Measurements from ENCODE around the gene SAMMSON.

The SAMMSON gene

GRCh38 chr3:69963643-69964042 lies 35.9 kb upstream of the SAMMSON start:
- peaks cover 4% of the 10 kb centered on the region; the same call in 1 of the 2 replicates for H3K27me3 ChIP-seq (ENCODE audit: low read depth, low read length)
- H3K4me2 ChIP-seq (ENCODE audit: low read length) = no peak overlapping the region
- no peaks in the 10 kb centered on the region for H3K9me3 ChIP-seq (ENCODE audit: insufficient read depth, low read length)
- H3K4me1 ChIP-seq (ENCODE audit: low read length) = no peaks in the 10 kb centered on the region
- no peak overlapping the region for H3K4me3 ChIP-seq (ENCODE audit: low read length)
- H4K20me1 ChIP-seq (ENCODE audit: insufficient read depth, low read length) = no peaks in the 10 kb centered on the region
- TF ChIP-seq CTCF (IDR thresholded peaks at IDR 0.05; ENCODE audit: low read depth, low read length) = no peak
- no peak for TF ChIP-seq EZH2phosphoT487 (IDR thresholded peaks at IDR 0.05; ENCODE audit: low read depth)
- H3K36me3 ChIP-seq (replicated peaks; ENCODE audit: low read depth, low read length) = no peaks in the 10 kb centered on the region
- no peak overlapping the region for H2AFZ ChIP-seq (ENCODE audit: low read depth, low read length)
- H3K9ac ChIP-seq (ENCODE audit: low read length) = no peak overlapping the region
- no peak overlapping the region for H3K27ac ChIP-seq (ENCODE audit: low read length)
- H3K79me2 ChIP-seq (ENCODE audit: low read length) = no peaks in the 10 kb centered on the region

- no peak overlapping the region for H3K4me3 ChIP-seq (ENCODE audit: low read length)
- H3K36me3 ChIP-seq (replicated peaks; ENCODE audit: low read depth, low read length) = no peaks in the 10 kb centered on the region
- TF ChIP-seq EZH2phosphoT487 (IDR thresholded peaks at IDR 0.05; ENCODE audit: low read depth) (no peak), CTCF (IDR thresholded peaks at IDR 0.05; ENCODE audit: low read depth, low read length) (no peak)
- H3K27ac ChIP-seq (ENCODE audit: low read length) = no peak overlapping the region
- H3K9me3 ChIP-seq (ENCODE audit: insufficient read depth, low read length) = no peaks in the 10 kb centered on the region
- H3K27me3 ChIP-seq (ENCODE audit: low read depth, low read length) = no peaks in the 10 kb centered on the region
- H3K9ac ChIP-seq (ENCODE audit: low read length) = no peak overlapping the region
- no peaks in the 10 kb centered on the region for H3K4me1 ChIP-seq (ENCODE audit: low read length)
- no peak overlapping the region for H2AFZ ChIP-seq (ENCODE audit: low read depth, low read length)
- no peaks in the 10 kb centered on the region for H4K20me1 ChIP-seq (ENCODE audit: insufficient read depth, low read length)
- H3K79me2 ChIP-seq (ENCODE audit: low read length) = no peaks in the 10 kb centered on the region
- H3K4me2 ChIP-seq (ENCODE audit: low read length) = no peak overlapping the region
Observed at GRCh38 chr3:69967156-69967555, 32.4 kb upstream of the SAMMSON start.

- no peaks in the 10 kb centered on the region for H3K36me3 ChIP-seq (replicated peaks; ENCODE audit: low read depth, low read length)
- TF ChIP-seq CTCF (IDR thresholded peaks at IDR 0.05; ENCODE audit: low read depth, low read length) (no peak), EZH2phosphoT487 (IDR thresholded peaks at IDR 0.05; ENCODE audit: low read depth) (no peak)
- H3K9me3 ChIP-seq (ENCODE audit: insufficient read depth, low read length) = no peaks in the 10 kb centered on the region
- H3K27me3 ChIP-seq (ENCODE audit: low read depth, low read length) = no peaks in the 10 kb centered on the region
- H4K20me1 ChIP-seq (ENCODE audit: insufficient read depth, low read length) = no peaks in the 10 kb centered on the region
- H3K4me3 ChIP-seq (ENCODE audit: low read length) = no peak overlapping the region
- no peak overlapping the region for H3K27ac ChIP-seq (ENCODE audit: low read length)
- no peaks in the 10 kb centered on the region for H3K4me1 ChIP-seq (ENCODE audit: low read length)
- no peaks in the 10 kb centered on the region for H3K79me2 ChIP-seq (ENCODE audit: low read length)
- H3K4me2 ChIP-seq (ENCODE audit: low read length) = no peak overlapping the region
- H2AFZ ChIP-seq (ENCODE audit: low read depth, low read length) = no peak overlapping the region
- no peak overlapping the region for H3K9ac ChIP-seq (ENCODE audit: low read length)
Observed at GRCh38 chr3:69970827-69971226, 28.7 kb upstream of the SAMMSON start.

GRCh38 chr3:69972672-69973071 lies 26.9 kb upstream of the SAMMSON start:
- Histone ChIP-seq H3K4me1 (ENCODE audit: low read length) (no peaks in the 10 kb centered on the region), H3K36me3 (replicated peaks; ENCODE audit: low read depth, low read length) (no peaks in the 10 kb centered on the region), H3K9ac (ENCODE audit: low read length) (no peak overlapping the region), H3K4me3 (ENCODE audit: low read length) (no peak overlapping the region), H3K9me3 (ENCODE audit: insufficient read depth, low read length) (no peaks in the 10 kb centered on the region), H3K27me3 (ENCODE audit: low read depth, low read length) (no peaks in the 10 kb centered on the region), H3K79me2 (ENCODE audit: low read length) (no peaks in the 10 kb centered on the region), H2AFZ (ENCODE audit: low read depth, low read length) (no peak overlapping the region), H3K4me2 (ENCODE audit: low read length) (no peak overlapping the region), H4K20me1 (ENCODE audit: insufficient read depth, low read length) (no peaks in the 10 kb centered on the region), H3K27ac (ENCODE audit: low read length) (no peak overlapping the region)
- no peak for TF ChIP-seq EZH2phosphoT487 (IDR thresholded peaks at IDR 0.05; ENCODE audit: low read depth)
- no peak for TF ChIP-seq CTCF (IDR thresholded peaks at IDR 0.05; ENCODE audit: low read depth, low read length)

Measured in OCI-LY3 (cell line).